HUES6 (cell line): ENCODE results near the gene HES2.
A peak's percentile ranks its signal among the peaks of the same experiment; 100 is the strongest.
"Not testable (repeated sequence)": the region's sequence is repeated elsewhere in the genome, so short reads cannot be mapped to it uniquely, and the experiment has no call there.

Source experiments
- H3K27ac ChIP-seq: 2 replicates; pipeline ENCODE4 v1.7.0; 2013; ENCODE audit warnings: low read depth, mild to moderate bottlenecking, low read length, inconsistent platforms
- H3K27me3 ChIP-seq: 2 replicates; pipeline ENCODE4 v1.6.1; 2013; ENCODE audit warnings: low read length; ENCODE audit not compliant: control insufficient read depth, insufficient read depth
- H3K36me3 ChIP-seq: 2 replicates; pipeline ENCODE4 v1.6.1; 2013; ENCODE audit warnings: low read length; ENCODE audit not compliant: control insufficient read depth, insufficient read depth
- H3K4me1 ChIP-seq: 2 replicates; pipeline ENCODE4 v1.6.1; 2013; ENCODE audit warnings: low read length; ENCODE audit not compliant: control insufficient read depth, insufficient read depth
- H3K4me3 ChIP-seq: 2 replicates; pipeline ENCODE4 v1.5.1; 2013; ENCODE audit warnings: low read depth, low read length
- H3K9ac ChIP-seq: one replicate; pipeline ENCODE4 v1.6.1; 2013; ENCODE audit warnings: mild to moderate bottlenecking, low read length
- H3K9me3 ChIP-seq: 2 replicates; pipeline ENCODE4 v1.6.1; 2013; ENCODE audit warnings: low read depth, low read length; ENCODE audit not compliant: control insufficient read depth, insufficient read depth

Gene HES2

GRCh38 chr1:6414443-6414844, 5.3 kb downstream of the HES2 start:
- Histone ChIP-seq H3K9me3 (no peaks in the 10 kb centered on the region), H3K27ac (no peak overlapping the region), H3K36me3 (no peaks in the 10 kb centered on the region), H3K4me3 (peak overlapping the region; percentile 20; the same call in 1 of the 2 replicates), H3K4me1 (peaks cover 22% of the 10 kb centered on the region), H3K27me3 (peaks cover 71% of the 10 kb centered on the region), H3K9ac (peak overlapping the region; percentile 63)

DNA sequence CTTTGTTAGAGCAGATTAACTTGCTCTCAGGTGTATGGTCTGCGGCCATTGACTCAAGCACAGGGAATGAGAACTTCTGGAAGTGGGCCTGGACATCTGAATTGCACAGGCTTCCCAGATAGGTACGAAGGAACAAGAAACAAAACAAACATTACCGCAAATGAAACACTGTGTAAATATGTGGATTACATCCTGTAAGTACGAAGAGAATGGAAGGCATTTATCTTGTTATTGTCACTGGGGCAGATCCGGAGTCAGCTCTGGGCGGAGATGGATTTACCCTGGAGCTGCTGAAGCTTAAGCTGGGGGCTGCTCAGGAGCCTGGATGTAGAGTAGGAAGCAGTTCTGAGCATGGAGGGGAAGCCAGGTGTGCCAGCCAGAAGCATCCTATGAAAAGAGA, 6.8 kb downstream of the HES2 start:
- H3K27me3 ChIP-seq: peaks cover 56% of the 10 kb centered on the region
- no peaks in the 10 kb centered on the region for H3K36me3 ChIP-seq
- no peak overlapping the region for H3K4me3 ChIP-seq
- H3K4me1 ChIP-seq: peaks cover 22% of the 10 kb centered on the region
- no peak overlapping the region for H3K27ac ChIP-seq
- no peaks in the 10 kb centered on the region for H3K9me3 ChIP-seq
- no peak overlapping the region for H3K9ac ChIP-seq

DNA sequence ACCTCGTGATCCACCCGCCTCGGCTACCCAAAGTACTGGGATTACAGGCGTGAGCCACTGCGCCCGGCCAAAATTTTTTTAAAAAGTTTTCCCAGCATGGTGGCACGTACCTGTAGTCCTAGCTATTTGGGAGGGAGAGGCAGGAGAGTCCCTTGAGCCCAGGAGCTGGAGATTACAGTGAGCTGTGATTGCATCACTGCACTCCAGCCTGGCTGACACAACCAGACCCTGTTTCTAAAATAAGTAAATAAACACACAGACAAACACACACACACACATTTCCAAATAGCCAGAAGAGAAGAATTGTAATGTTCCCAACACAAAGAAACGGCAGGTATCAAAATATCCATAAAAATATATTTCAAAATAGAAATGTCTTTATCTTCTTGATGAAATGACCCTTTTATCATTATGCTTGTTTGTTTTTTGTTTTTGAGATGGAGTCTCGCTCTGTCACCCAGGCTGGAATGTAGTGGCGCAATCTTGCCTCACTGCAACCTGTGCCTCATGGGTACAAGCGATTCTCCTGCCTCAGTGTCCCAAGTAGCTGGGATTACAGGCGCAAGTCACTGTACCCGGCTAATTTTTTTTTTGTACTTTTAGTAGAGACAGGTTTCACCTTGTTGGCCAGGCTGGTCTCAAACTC, 9.3 kb downstream of the HES2 start:
- Histone ChIP-seq H3K4me1 (peaks cover 13% of the 10 kb centered on the region), H3K27me3 (peaks cover 33% of the 10 kb centered on the region), H3K9me3 (no peaks in the 10 kb centered on the region), H3K36me3 (no peaks in the 10 kb centered on the region), H3K9ac (no peak overlapping the region), H3K27ac (no peak overlapping the region), H3K4me3 (no peak overlapping the region)

- Histone ChIP-seq H3K27me3 (peaks cover 33% of the 10 kb centered on the region), H3K27ac (no peak overlapping the region), H3K36me3 (no peaks in the 10 kb centered on the region), H3K9ac (no peak overlapping the region), H3K9me3 (no peaks in the 10 kb centered on the region), H3K4me1 (peaks cover 6% of the 10 kb centered on the region), H3K4me3 (no peak overlapping the region)
These were observed 10.0 kb downstream of the HES2 start for GRCh38 chr1:6409733-6410132.

DNA sequence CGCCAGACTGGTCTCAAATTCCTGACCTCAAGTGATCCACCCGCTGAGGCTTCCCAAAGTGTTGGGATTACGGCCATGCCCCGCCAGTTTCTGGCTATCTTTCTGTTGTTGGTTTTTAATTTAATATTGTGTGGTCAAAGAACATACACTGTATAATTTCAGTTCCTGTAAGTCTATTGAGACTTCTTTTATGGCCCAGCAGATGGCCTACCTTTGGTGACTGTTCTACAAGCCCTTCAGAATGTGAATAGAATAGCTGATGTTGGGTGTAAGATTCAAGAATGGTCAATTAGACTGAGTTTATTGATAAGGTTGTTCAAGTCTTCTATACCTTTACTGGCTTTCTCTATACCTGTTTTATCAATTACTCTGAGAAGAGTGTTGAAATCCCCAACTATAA, 10.7 kb downstream of the HES2 start:
- no peaks in the 10 kb centered on the region for H3K9me3 ChIP-seq
- H3K36me3 ChIP-seq: no peaks in the 10 kb centered on the region
- no peak overlapping the region for H3K9ac ChIP-seq
- no peaks in the 10 kb centered on the region for H3K4me1 ChIP-seq
- peaks cover 26% of the 10 kb centered on the region for H3K27me3 ChIP-seq
- H3K27ac ChIP-seq: no peak overlapping the region
- H3K4me3 ChIP-seq: no peak overlapping the region

DNA sequence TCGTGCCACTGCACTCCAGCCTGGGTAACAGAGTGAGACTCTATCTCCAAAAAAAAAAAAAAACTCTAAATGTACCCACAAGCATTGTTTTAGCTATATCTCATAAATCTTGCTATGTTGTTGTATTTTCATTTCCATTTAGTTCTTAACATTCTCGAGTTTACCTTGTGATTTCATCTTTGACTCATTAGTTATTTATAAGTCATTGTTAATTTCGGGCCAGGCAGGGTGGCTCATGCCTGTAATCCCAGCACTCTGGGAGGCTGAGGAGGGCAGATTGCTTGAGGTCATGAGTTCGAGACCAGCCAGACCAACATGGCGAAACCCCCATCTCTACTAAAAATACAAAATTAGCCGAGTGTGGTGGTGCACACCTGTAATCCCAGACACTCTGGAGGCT, 11.7 kb downstream of the HES2 start:
- Histone ChIP-seq H3K4me1 (no peaks in the 10 kb centered on the region), H3K27ac (no peak overlapping the region), H3K4me3 (no peak overlapping the region), H3K27me3 (peaks cover 17% of the 10 kb centered on the region), H3K9me3 (no peaks in the 10 kb centered on the region), H3K36me3 (no peaks in the 10 kb centered on the region), H3K9ac (no peak overlapping the region)

DNA sequence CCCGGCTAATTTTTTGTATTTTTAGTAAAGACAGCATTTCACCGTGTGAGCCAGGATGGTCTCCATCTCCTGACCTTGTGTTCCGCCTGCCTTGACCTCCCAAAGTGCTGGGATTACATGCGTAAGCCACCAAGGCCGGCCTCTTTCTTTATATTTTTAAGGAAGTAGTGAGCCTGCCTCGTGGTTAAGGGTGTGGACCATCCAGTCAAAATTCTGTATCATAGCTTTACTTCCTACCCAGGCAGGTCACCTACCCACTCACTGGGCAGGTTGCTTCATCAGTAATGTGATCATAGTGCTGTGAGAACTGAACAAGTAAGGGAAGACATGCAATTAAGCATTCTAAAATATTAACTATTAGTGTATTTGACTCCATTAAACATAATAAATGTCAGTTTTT, 18.0 kb downstream of the HES2 start:
- Histone ChIP-seq H3K36me3 (no peaks in the 10 kb centered on the region), H3K4me3 (no peak overlapping the region), H3K9me3 (no peaks in the 10 kb centered on the region), H3K9ac (no peak overlapping the region), H3K27me3 (peaks cover 12% of the 10 kb centered on the region; the same call in 1 of the 2 replicates), H3K27ac (no peak overlapping the region), H3K4me1 (no peaks in the 10 kb centered on the region)

- Histone ChIP-seq H3K27me3 (0 out of 2 replicates have a peak, but pooled peaks cover 3% of the 10 kb centered on the region), H3K4me3 (no peak overlapping the region)
These were observed 20.4 kb downstream of the HES2 start for GRCh38 chr1:6399294-6399693.

DNA sequence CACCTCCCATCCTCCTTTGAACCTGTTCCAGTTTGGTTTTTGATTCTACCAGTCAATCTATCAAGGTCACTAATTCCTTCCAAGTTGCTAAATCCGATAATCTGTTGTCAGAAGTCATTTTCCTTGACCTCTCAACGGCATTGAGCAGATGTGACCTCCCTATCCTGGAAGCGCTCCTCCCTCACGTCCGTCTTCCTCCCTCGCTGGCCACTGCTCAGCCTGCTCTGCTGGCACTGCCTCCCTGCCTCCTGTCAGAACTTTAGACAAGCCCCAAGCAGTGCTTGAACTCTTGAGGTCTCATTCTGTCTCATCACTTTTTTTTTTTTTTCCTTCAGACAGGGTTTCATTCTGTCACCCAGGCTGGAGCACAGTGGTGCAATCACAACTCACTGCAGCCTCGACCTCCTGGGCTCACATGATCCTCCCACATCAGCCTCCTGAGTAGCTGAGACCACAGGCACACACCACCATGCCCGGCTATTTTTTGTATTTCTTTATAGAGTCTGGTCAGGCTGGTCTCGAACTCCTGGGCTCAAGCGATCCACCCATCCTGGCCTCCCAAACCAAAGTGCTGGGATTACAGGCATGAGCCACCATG, 21.8 kb downstream of the HES2 start:
- Histone ChIP-seq H3K4me1 (peaks cover 4% of the 10 kb centered on the region; the same call in 1 of the 2 replicates), H3K9me3 (no peaks in the 10 kb centered on the region), H3K27ac (no peak overlapping the region), H3K4me3 (no peak overlapping the region), H3K36me3 (no peaks in the 10 kb centered on the region), H3K27me3 (0 out of 2 replicates have a peak, but pooled peaks cover 2% of the 10 kb centered on the region), H3K9ac (no peak overlapping the region)

More at GRCh38 chr1:6399294-6399693, 20.4 kb downstream of the HES2 start:
- Histone ChIP-seq H3K4me1 (peaks cover under 1% of the 10 kb centered on the region; the same call in 1 of the 2 replicates), H3K9me3 (no peaks in the 10 kb centered on the region), H3K27ac (no peak overlapping the region), H3K36me3 (no peaks in the 10 kb centered on the region), H3K9ac (no peak overlapping the region)

DNA sequence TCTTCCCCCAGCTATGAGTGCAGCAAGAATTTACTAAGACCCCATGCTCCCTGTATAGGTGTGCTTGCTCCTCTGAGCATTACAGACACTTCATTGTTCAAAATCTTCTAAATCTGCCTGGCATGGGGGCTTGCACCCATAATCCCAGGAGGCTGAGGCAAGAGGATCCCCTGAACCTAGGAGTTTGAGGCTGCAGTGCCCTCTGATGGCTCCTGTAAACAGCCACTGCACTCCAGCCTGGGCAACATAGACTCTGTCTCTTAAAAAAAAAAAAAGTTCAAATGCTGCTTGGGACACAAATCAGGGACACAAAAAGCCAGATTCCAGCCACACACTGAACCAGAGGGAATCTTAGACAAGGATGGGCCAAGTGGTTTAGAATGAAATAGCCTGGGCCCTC, 22.7 kb downstream of the HES2 start:
- no peak overlapping the region for H3K9ac ChIP-seq
- no peaks in the 10 kb centered on the region for H3K36me3 ChIP-seq
- H3K4me3 ChIP-seq: no peak overlapping the region

DNA sequence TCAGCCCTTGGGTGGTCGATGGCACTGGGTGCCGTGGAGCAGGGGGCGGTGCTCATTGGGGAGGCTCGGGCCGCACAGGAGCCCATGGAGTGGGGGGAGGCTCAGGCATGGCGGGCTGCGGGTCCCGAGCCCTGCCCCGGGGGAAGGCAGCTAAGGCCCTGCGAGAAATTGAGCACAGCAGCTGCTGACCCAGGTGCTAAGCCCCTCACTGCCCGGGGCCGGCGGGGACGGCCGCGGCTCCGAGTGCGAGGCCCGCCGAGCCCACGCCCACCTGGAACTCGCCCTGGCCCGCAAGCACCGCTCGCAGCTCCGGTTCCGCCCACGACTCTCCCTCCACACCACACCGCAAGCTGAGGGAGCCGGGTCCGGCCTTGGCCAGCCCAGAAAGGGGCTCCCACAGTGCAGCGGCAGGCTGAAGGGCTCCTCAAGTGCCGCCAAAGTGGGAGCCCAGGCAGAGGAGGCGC, 23.9 kb downstream of the HES2 start:
- not testable (repeated sequence) for H3K36me3 ChIP-seq, H3K9me3 ChIP-seq, H3K27ac ChIP-seq, H3K4me3 ChIP-seq, H3K27me3 ChIP-seq, H3K9ac ChIP-seq
- peaks cover 15% of the 10 kb centered on the region for H3K4me1 ChIP-seq

More for the DNA sequence above, 22.7 kb downstream of the HES2 start:
- Histone ChIP-seq H3K27ac (no peak overlapping the region), H3K9me3 (no peaks in the 10 kb centered on the region), H3K4me1 (peaks cover 9% of the 10 kb centered on the region), H3K27me3 (no peaks in the 10 kb centered on the region; the same call in 1 of the 2 replicates)
